Endothelial cell of umbilical vein (primary cell): ENCODE measurements around the gene SLC66A2. TPM values are rescaled to one million over a fixed set of nuclear protein-coding genes. Genes with fewer than 3 reads are reported as not detected.

Experiments
- Bru-seq: library from RNA; stranded (reverse); fragments of 400-500 nt; gene quantifications from one replicate; lab custom pipeline; 2021; lab: Mats Ljungman, UMichigan
- BruChase-seq, 2 experiments: library from RNA; stranded (reverse); fragments of 400-500 nt; gene quantifications; one replicate each; lab custom pipeline; 2021; lab: Mats Ljungman, UMichigan
- BruUV-seq: library from RNA; stranded (reverse); fragments of 400-500 nt; replicated peaks from 2 replicates; lab custom pipeline; 2021; lab: Mats Ljungman, UMichigan
- CTCF ChIA-PET: fragments of 300-600, 350-600 bp; sonication (Branson Sonifier 250); formaldehyde crosslinking; loops from one replicate; lab custom pipeline; 2021; ENCODE audit warnings: antibody characterized with exemption, inconsistent platforms; lab: Charles Lee
- POLR2A ChIA-PET: fragments of 300-600, 350-600 bp; sonication (Branson Sonifier 250); formaldehyde crosslinking; loops from one replicate; lab custom pipeline; 2021; ENCODE audit warnings: antibody characterized with exemption, inconsistent platforms; lab: Charles Lee
- DNase-seq: peaks from one replicate; pipeline ENCODE4 v3.0.0-alpha.2; 2011; ENCODE audit warnings: low read depth, low spot score
- FAIRE-seq: peaks from 2 replicates; lab custom pipeline; 2011; peaks lifted over from hg19 to GRCh38; lab: Jason Lieb, UNC
- H2AFZ ChIP-seq: 2 replicates; pipeline ENCODE4 v1.6.0; 2012; ENCODE audit warnings: low read depth, low read length, control low read depth, inconsistent platforms
- H3K27ac ChIP-seq: 2 replicates; pipeline ENCODE4 v1.5.1; 2011; ENCODE audit warnings: low read depth, mild to moderate bottlenecking, control low read depth, low read length, moderate library complexity; ENCODE audit not compliant: insufficient read depth
- H3K27me3 ChIP-seq, 2 experiments: 2 replicates each; pipeline versions ENCODE4 v1.6.0 to v1.6.1; 2011; ENCODE audit warnings: low read length in 2 of 2, mixed read lengths in 1 of 2; ENCODE audit not compliant: control insufficient read depth in 2 of 2, insufficient read depth in 2 of 2
- H3K36me3 ChIP-seq, 2 experiments: 2 replicates in 1 of 2; 3 replicates in 1 of 2; pipeline ENCODE4 v1.5.1; 2011; ENCODE audit warnings: low read length in 2 of 2, mild to moderate bottlenecking in 1 of 2, moderate library complexity in 1 of 2; ENCODE audit not compliant: control insufficient read depth in 2 of 2, insufficient read depth in 2 of 2; ENCODE audit errors: extremely low read depth in 1 of 2
- H3K4me1 ChIP-seq: 3 replicates; pipeline ENCODE4 v1.5.1; 2011; ENCODE audit warnings: mild to moderate bottlenecking, low read length; ENCODE audit not compliant: control insufficient read depth, insufficient read depth; ENCODE audit errors: extremely low read depth
- H3K4me2 ChIP-seq: 2 replicates; pipeline ENCODE4 v1.6.1; 2011; ENCODE audit warnings: low read length, control low read depth, mixed read lengths; ENCODE audit not compliant: insufficient read depth
- H3K4me3 ChIP-seq, 3 experiments: fragments of 200-600 bp in 1 of 3; sonication (generic), shearing (Covaris generic) in 1 of 3; replicated peaks in 1 of 3; 2 replicates each; pipeline ENCODE4 v1.5.1; 2011 to 2016; ENCODE audit warnings: control low read depth in 3 of 3, low read length in 3 of 3, mild to moderate bottlenecking in 2 of 3, inconsistent platforms in 1 of 3, low read depth in 1 of 3, moderate library complexity in 1 of 3; ENCODE audit not compliant: insufficient read depth in 1 of 3
- H3K79me2 ChIP-seq: 2 replicates; pipeline ENCODE4 v1.6.0; 2012; ENCODE audit warnings: low read length, inconsistent platforms; ENCODE audit not compliant: control insufficient read depth, insufficient read depth
- H3K9ac ChIP-seq: replicated peaks from 2 replicates; pipeline ENCODE3; 2011; ENCODE audit warnings: low read length, control low read depth; ENCODE audit not compliant: insufficient read depth; ENCODE audit errors: extremely low read depth
- H3K9me1 ChIP-seq: replicated peaks from 3 replicates; pipeline ENCODE4 v1.6.0; 2011; ENCODE audit warnings: mild to moderate bottlenecking, low read length; ENCODE audit not compliant: control insufficient read depth, insufficient read depth; ENCODE audit errors: extremely low read depth
- H3K9me3 ChIP-seq: replicated peaks from 2 replicates; pipeline ENCODE4 v1.5.1; 2012; ENCODE audit warnings: low read length, inconsistent platforms; ENCODE audit not compliant: control insufficient read depth, insufficient read depth
- H4K20me1 ChIP-seq: replicated peaks from 2 replicates; pipeline ENCODE3; 2011; ENCODE audit warnings: mild to moderate bottlenecking, low read length; ENCODE audit not compliant: control insufficient read depth, insufficient read depth; ENCODE audit errors: extremely low read depth
- CTCF ChIP-seq, 2 donors: IDR thresholded peaks; 1 replicate in 1 of 2; 2 replicates in 1 of 2; pipeline ENCODE4 v1.5.1; 2011; ENCODE audit warnings: low read length in 2 of 2, mild to moderate bottlenecking in 2 of 2, moderate library complexity in 2 of 2, control low read depth in 1 of 2, inconsistent platforms in 1 of 2, low read depth in 1 of 2; ENCODE audit not compliant: insufficient read depth in 1 of 2; ENCODE audit errors: extremely low read depth in 1 of 2
- FOS ChIP-seq: IDR thresholded peaks from 2 replicates; pipeline ENCODE4 v1.6.1; 2011; ENCODE audit warnings: mild to moderate bottlenecking, low read length, moderate library complexity, borderline replicate concordance; ENCODE audit not compliant: insufficient read depth
- MAX ChIP-seq: IDR thresholded peaks from 2 replicates; pipeline ENCODE4 v1.6.1; 2011; ENCODE audit not compliant: insufficient read depth, insufficient read length
- POLR2A ChIP-seq: IDR thresholded peaks from 2 replicates; pipeline ENCODE4 v1.6.1; 2012; ENCODE audit warnings: low read depth, mild to moderate bottlenecking, control low read depth, low read length
- POLR2AphosphoS5 ChIP-seq: IDR thresholded peaks from 2 replicates; pipeline ENCODE4 v1.6.1; 2012; ENCODE audit warnings: low read depth, mild to moderate bottlenecking, control low read depth, low read length, moderate library complexity; ENCODE audit not compliant: insufficient read depth
- dilution Hi-C: fragments of 300-500 bp; cut with MboI; formaldehyde crosslinking; loops from one replicate; pipeline ENCODE4 v1.15.0; 2019; ENCODE audit warnings: low sequenced_read_pairs; ENCODE audit not compliant: extremely low pct_ligation_motif_present
- intact Hi-C: fragments of 100-400 bp; cut with micrococcal nuclease; formaldehyde crosslinking; loops from one replicate; pipeline ENCODE4 v1.10.0; 2022
- long read RNA-seq: library from polyadenylated mRNA; stranded (forward); transcript quantifications from one replicate; pipeline ENCODE4 v2.0.0, GENCODE V29; 2021
- polyA minus RNA-seq, 3 experiments: library from RNA; depleted of rRNA, polyadenylated mRNA; stranded (reverse); fragments of >200 nt; gene quantifications; 1 replicate in 1 of 3; 2 replicates in 2 of 3; pipeline ENCODE4 v1.2.3, GENCODE V29; 2011
- polyA plus RNA-seq, 4 experiments: library from polyadenylated mRNA; depleted of rRNA in 3 of 4; stranded (reverse) in 3 of 4; unstranded in 1 of 4; fragments of >200 nt; gene quantifications; 2 replicates each; pipeline versions ENCODE4 v1.2.1 to v1.2.3, GENCODE V29; 2011 to 2012; ENCODE audit warnings: missing spikeins in 1 of 4
- total RNA-seq: library from RNA; stranded (reverse); gene quantifications from 2 replicates; pipeline ENCODE4 v1.2.3, GENCODE V29; 2021

The SLC66A2 gene
- total RNA-seq = 32.5 and 35.2 TPM in 2 replicates
- 37.1 and 40.4 TPM in 2 replicates for polyA plus RNA-seq
- polyA plus RNA-seq (2011; cell fraction: cytosol; rRNA removed) = 17.6 and 26.3 TPM in 2 replicates
- 17.9 and 19.8 TPM in 2 replicates for polyA plus RNA-seq (2011; cell fraction: nucleus; rRNA removed)
- 17.8 and 26.9 TPM in 2 replicates for polyA plus RNA-seq (2012)
- polyA minus RNA-seq = 17.9 and 23.0 TPM in 2 replicates
- polyA minus RNA-seq (2011; cell fraction: cytosol; rRNA and poly(A)+ RNA removed) = 20.8 TPM
- polyA minus RNA-seq (2011; cell fraction: nucleus; rRNA and poly(A)+ RNA removed) = 9.4 and 13.5 TPM in 2 replicates
- Bru-seq, nascent RNA = percentile 59 among the genes with signal in this experiment
- BruChase-seq, experiment 1, labeled RNA remaining after a 6-hour chase = percentile 69 among the genes with signal in this experiment
- BruChase-seq, experiment 2, labeled RNA remaining after a 2-hour chase = percentile 69 among the genes with signal in this experiment
- long read RNA-seq, transcript PQLC1-202 (5 exons, 2,475 nt) = minor isoform, 13 of 72 reads
- long read RNA-seq, transcript PQLC1-211 (4 exons, 1,247 nt) = minor isoform, 7 of 72 reads
- long read RNA-seq, transcript PQLC1-203 (6 exons, 2,555 nt) = major isoform, 14 of 72 reads
- long read RNA-seq, partial matches to known transcripts = 9 of 72 reads
- long read RNA-seq, other reads (novel, unspliced or antisense) = 28 of 72 reads

GRCh38 chr18:79951545-79952455 is at the start of gene SLC66A2:
TSS of gene SLC66A2 (minus strand) at chr18:79951653. CDS start at chr18:79950926, 727 bp downstream.
- FAIRE-seq = peak; percentile 78

More at GRCh38 chr18:79951545-79952455, at the start of gene SLC66A2:
- peak; percentile 59 for TF ChIP-seq POLR2AphosphoS5
- TF ChIP-seq MAX = no peak
- no peak for TF ChIP-seq FOS
- TF ChIP-seq CTCF (IDR thresholded peaks at IDR 0.05; ENCODE audit: extremely low read depth in 1 of 2, insufficient read depth in 1 of 2, low read depth in 1 of 2, low read length in 2 of 2) = peak in 1 of 2 donors; percentile 7
- peak; percentile 43 for TF ChIP-seq POLR2A
- Histone ChIP-seq H3K79me2 (peaks cover 15% of the 10 kb centered on the region), H4K20me1 (no peaks in the 10 kb centered on the region), H2AFZ (peak within 1 kb of the TSS; percentile 93), H3K9me3 (no peaks in the 10 kb centered on the region), H3K36me3 (no peaks in the 10 kb centered on the region), H3K9ac (peak within 1 kb of the TSS; percentile 59), H3K9me1 (no peaks in the 10 kb centered on the region), H3K27ac (peak within 1 kb of the TSS; percentile 4), H3K4me2 (peak within 1 kb of the TSS; percentile 76), H3K27me3 (no peaks in the 10 kb centered on the region), H3K4me3 (peak within 1 kb of the TSS; percentile 50 to 96 (median 71)), H3K4me1 (peaks cover 5% of the 10 kb centered on the region)
- DNase-seq = peak; percentile 78
- intact Hi-C loops (loop anchor here (1.0 to 10.0 kb wide), 4 partner anchors 13 to 274 kb away; partner anchors contain the start of genes CTDP1, HSBP1L1, KCNG2 and TXNL4A), dilution Hi-C loops (no loop called here)
- no TSS peak for BruUV-seq
- POLR2A ChIA-PET = interaction anchor here (0.6 kb wide), 1 partner anchor 10 kb away, joined by 4 read pairs; no protein-coding TSS in a partner anchor
- CTCF ChIA-PET = interaction anchor here (1.0 to 1.8 kb wide), 3 partner anchors 10 to 57 kb away, joined by 3 to 6 read pairs (median 4); no protein-coding TSS in a partner anchor
